C4-2B (cell line): Measurements from ENCODE around the gene VOPP1.

Experiments used
- ZFX ChIP-seq: fragments of 450-650 bp; IDR thresholded peaks from 2 replicates; pipeline ENCODE4 v1.6.1; 2017
- TF ChIP-seq, protein P1 (sequence below): fragments of 450-650 bp; conservative IDR thresholded peaks from 2 replicates; pipeline ENCODE4 v1.5.1; 2017; ENCODE audit warnings: mild to moderate bottlenecking

DNA sequence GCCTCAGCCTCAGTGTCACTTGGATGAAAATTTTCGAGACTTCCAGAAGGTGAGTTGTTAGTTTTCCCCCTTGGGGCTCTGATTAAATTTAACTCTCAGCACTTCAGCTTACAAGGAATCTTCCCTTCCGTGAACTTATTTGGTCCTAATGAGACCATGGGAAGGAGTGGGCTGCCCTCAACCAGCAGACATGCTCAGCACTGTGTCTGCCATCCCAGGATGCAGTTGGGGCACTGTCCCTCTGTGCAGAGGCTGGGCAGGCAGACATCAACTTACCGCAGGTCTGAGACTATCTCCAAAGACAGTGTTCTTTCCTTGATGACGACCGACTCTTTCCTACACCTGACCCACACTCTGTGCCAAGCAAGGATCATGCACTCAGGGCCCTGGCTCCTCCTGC lies 36.7 kb downstream of the VOPP1 start:
- TF ChIP-seq, protein P1, sequence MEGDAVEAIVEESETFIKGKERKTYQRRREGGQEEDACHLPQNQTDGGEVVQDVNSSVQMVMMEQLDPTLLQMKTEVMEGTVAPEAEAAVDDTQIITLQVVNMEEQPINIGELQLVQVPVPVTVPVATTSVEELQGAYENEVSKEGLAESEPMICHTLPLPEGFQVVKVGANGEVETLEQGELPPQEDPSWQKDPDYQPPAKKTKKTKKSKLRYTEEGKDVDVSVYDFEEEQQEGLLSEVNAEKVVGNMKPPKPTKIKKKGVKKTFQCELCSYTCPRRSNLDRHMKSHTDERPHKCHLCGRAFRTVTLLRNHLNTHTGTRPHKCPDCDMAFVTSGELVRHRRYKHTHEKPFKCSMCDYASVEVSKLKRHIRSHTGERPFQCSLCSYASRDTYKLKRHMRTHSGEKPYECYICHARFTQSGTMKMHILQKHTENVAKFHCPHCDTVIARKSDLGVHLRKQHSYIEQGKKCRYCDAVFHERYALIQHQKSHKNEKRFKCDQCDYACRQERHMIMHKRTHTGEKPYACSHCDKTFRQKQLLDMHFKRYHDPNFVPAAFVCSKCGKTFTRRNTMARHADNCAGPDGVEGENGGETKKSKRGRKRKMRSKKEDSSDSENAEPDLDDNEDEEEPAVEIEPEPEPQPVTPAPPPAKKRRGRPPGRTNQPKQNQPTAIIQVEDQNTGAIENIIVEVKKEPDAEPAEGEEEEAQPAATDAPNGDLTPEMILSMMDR, result no peak
- no peak for TF ChIP-seq ZFX
